NK-92 (cell line): ENCODE measurements around the gene MTF2.
A peak's percentile ranks its signal among the peaks of the same experiment; 100 is the strongest.
"Not testable (repeated sequence)": the region's sequence is repeated elsewhere in the genome, so short reads cannot be mapped to it uniquely, and the experiment has no call there.

ENCODE experiments used
- DNase-seq: peaks from one replicate; lab custom pipeline; 2025; ENCODE audit not compliant: unreplicated experiment; lab: John Stamatoyannopoulos, UW

The MTF2 gene

GRCh38 chr1:93078986-93079654 is at the start of gene MTF2:
MTF2 (plus strand) TSS chr1:93079283; CDS start chr1:93079527, 244 bp downstream.
- peak; percentile 46 for DNase-seq

- no peak for DNase-seq
Observed at GRCh38 chr1:93029317-93029716, 49.8 kb upstream of the MTF2 start.

GRCh38 chr1:93030191-93030590 is 48.9 kb upstream of the MTF2 start:
- DNase-seq = not testable (repeated sequence)

- no peak for DNase-seq
Observed at GRCh38 chr1:93031711-93032110, 47.4 kb upstream of the MTF2 start.

GRCh38 chr1:93033029-93033428 is 46.1 kb upstream of the MTF2 start:
- DNase-seq = no peak

GRCh38 chr1:93033785-93034184 is 45.3 kb upstream of the MTF2 start:
- no peak for DNase-seq

GRCh38 chr1:93034397-93034796 is 44.7 kb upstream of the MTF2 start:
- no peak for DNase-seq

- no peak for DNase-seq
Observed at GRCh38 chr1:93036672-93037071, 42.4 kb upstream of the MTF2 start.

- DNase-seq = no peak
Observed at GRCh38 chr1:93042187-93043056, 36.7 kb upstream of the MTF2 start.

- DNase-seq = no peak
Observed at GRCh38 chr1:93043057-93043557, 36.0 kb upstream of the MTF2 start.

GRCh38 chr1:93047618-93048017 is 31.5 kb upstream of the MTF2 start:
- DNase-seq = no peak

- DNase-seq = no peak
Observed at GRCh38 chr1:93051961-93052360, 27.1 kb upstream of the MTF2 start.

GRCh38 chr1:93056214-93056613 is 22.9 kb upstream of the MTF2 start:
- DNase-seq = no peak

- DNase-seq = no peak
Observed at GRCh38 chr1:93056649-93057048, 22.4 kb upstream of the MTF2 start.

- DNase-seq = no peak
Observed at GRCh38 chr1:93061895-93062792, 16.9 kb upstream of the MTF2 start.

- no peak for DNase-seq
Observed at GRCh38 chr1:93076268-93076667, 2.8 kb upstream of the MTF2 start.

- DNase-seq = no peak
Observed at GRCh38 chr1:93078203-93078602, 880 bp upstream of the MTF2 start.

GRCh38 chr1:93078638-93078985 is 471 bp upstream of the MTF2 start:
- no peak for DNase-seq

GRCh38 chr1:93079685-93080141 is 630 bp downstream of the MTF2 start:
- no peak for DNase-seq

- no peak for DNase-seq
Observed at GRCh38 chr1:93080179-93080823, 1.2 kb downstream of the MTF2 start.

GRCh38 chr1:93081716-93082115 is 2.6 kb downstream of the MTF2 start:
- DNase-seq = no peak
